Activated CD8-positive, alpha-beta memory T cell treated with anti-CD3 and anti-CD28 coated beads, Interleukin-2, amount 50 U/mL, for 1 hour (primary cell): ENCODE data around the gene RRP36.

Source experiments
- DNase-seq: peaks from one replicate; pipeline ENCODE4 v3.0.0-alpha.2; 2020; ENCODE audit errors: extremely low read depth

RRP36 gene

DNA sequence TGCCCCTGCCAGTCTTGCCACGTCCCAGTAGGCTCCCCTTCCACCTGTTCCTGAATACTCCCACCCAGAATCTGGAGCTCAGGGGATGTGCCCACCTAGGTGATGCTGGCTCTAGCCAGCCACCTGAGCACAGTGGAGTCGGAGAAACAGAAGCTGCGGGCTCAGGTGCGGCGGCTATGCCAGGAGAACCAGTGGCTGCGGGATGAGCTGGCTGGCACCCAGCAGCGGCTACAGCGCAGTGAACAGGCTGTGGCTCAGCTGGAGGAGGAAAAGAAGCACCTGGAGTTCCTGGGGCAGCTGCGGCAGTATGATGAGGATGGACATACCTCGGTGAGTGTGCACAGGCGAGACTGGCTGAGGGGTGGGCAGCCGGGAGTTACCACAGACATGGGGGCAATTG, 41.4 kb downstream of the RRP36 start:
- no peak for DNase-seq

DNA sequence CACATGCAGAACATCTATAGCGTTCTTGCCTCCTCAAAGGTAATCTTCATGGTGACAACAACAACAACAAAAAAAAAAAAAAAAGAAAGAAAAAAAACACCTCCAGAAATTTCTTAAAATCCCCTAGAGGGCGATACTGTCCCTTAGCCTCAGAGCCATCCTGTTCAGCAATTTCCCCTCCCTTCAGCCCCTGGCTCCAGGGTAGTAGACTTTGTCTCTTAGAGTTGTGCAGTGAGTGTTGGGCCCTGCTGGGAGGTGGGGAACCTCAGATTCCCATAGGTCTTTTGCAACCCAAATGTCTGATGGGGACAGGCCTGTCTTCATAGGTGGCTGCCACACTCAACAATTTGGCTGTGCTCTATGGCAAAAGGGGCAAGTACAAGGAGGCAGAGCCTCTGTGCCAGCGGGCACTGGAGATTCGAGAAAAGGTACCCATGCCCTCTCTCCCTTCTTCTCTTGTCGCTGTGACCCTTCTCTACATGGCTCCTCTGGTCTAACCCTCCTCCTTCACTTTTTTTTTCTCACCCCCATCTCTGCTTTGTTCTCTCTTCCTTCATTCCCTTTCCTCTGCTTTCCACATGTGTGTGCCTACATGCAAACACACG, 48.7 kb downstream of the RRP36 start:
- no peak for DNase-seq

DNA sequence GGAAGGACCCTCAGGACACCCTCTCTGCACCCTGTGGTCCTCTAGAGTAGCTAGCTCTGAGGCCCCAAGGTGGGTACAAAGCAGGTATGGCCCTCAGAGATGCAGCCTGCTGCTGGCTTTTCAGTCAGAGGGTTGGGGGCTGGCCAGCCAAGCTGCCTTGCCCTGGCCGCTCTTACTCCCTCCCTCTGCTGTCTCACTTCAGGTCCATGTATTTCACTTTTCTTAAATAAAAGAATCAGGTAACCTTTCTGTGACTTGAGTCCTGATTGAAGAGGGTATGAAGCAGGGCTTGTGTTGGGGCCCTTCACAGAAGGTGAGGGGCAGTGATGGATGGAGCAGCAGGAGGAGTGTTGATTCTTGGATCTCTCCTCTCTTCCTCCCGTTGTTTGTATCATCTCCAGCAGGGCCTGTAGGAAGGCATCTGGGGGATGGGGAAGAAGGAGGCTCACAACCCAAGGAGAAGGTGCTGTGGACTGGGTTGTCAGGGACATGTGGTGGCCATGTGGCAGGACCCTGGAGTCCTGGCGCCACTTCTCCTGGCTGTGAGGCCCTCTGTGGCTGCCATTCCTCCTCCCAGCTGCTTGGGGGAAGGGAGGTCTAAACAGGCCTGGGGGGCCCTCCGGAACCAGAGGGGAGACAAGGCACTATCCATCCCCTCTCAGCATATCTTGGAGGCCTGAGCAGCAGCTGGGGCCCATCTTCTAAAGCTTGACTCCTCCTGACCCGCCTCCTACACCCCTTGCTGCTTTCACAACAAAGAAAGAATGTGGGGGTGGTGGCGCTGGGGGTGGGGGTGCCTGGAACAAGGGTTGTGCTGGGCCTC, 53.6 kb downstream of the RRP36 start:
- no peak for DNase-seq

DNA sequence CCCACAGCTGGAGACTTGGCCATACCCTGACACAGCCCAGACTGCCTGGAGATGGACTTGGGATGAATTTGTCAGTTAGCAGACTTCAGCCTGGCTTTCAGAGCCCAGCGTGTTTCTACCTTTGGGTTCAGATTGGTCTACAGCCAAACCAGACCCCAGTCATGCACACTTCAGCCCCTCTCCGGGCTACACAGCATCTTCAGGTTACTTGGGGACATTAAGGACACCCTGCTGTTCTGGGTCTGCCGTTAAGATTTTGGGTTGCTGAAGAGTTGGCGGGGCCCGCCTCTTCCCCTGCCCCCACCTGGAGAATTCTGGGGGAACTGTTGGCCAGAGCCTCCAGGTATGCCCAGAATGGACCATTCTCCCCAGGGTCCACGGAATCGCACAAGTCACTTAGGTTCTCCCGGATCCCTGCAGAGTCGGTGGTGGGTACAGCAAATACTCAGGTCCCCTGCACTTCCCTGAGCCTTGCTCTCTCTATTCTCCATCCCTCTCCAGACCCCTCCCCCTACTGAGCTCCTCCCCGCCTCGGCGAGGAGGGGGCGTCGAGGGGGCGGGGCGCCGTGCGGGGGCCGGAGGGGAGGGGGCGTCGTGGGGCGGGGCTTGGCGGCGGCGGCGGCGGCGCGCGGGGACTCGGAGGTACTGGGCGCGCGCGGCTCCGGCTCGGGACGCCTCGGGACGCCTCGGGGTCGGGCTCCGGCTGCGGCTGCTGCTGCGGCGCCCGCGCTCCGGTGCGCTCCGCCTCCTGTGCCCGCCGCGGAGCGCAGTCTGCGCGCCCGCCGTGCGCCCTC, 54.4 kb downstream of the RRP36 start, which contains the start of gene PTK7:
TSS of gene PTK7 (plus strand) at position 645 of the 794 bp plus-strand sequence. CDS start 175 bp downstream, outside the sequence.
- no peak for DNase-seq

DNA sequence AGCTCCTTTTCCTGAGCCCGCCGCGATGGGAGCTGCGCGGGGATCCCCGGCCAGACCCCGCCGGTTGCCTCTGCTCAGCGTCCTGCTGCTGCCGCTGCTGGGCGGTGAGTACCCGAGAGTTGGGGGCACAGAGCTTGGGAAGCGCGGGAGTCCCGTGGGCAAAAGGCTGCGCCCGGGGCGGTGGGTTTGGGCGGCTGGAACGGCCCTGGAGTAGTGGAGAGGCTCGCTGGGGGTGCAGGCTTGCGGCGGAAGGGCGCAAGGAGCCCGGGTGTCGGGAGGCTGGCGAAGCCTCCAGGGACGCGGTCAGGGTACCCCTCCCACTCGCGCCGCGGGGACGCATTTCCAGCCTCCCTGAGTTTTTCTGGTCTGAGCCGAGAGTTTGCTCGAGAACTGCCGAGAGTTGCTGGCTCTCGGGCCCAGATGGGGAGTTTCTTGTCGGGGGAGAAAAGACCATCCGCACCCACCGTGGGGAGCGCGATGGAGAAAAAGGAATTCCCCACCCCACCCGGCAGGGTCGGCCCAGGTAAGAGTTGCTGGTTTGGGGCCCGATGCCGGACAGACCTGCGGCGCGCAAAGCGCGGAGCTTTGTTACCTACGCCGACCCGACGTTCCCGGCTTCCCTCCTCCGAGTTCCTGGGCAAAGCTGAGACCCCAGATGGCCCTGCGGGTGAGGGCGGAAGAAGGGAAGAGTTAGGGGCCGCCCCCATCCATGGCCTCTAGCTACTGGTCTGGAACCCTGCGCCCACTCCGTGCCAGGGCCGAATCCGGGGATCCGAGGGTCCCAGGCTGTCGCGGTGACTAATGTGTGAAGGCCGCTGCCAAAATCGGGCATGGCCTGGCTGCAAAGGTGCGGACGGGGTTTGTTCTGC, 55.3 kb downstream of the RRP36 start:
- no peak for DNase-seq

DNA sequence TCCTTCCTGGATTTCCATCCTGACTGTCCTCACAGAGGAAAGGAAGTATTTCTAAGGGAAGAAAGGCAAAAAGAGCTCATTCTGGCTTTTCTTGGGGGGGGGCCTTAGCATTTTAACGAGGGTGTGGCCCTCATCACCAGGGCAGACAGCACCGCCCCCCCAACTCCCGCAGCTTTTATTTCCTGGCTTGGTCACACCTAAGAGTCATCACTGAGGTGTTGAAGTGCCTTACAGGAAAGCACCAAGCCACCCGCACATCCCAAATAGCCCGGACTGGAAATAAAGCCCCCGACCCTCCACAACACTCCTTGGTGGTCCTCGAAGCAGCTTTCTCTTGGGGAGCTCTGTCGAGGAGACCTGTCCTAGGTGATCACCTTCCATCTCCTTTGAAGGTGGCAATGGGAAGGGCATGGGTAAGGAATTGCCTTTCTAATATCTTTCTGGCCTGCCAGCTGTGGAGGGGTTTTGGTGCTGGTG, 55.9 kb downstream of the RRP36 start:
- DNase-seq = no peak

DNA sequence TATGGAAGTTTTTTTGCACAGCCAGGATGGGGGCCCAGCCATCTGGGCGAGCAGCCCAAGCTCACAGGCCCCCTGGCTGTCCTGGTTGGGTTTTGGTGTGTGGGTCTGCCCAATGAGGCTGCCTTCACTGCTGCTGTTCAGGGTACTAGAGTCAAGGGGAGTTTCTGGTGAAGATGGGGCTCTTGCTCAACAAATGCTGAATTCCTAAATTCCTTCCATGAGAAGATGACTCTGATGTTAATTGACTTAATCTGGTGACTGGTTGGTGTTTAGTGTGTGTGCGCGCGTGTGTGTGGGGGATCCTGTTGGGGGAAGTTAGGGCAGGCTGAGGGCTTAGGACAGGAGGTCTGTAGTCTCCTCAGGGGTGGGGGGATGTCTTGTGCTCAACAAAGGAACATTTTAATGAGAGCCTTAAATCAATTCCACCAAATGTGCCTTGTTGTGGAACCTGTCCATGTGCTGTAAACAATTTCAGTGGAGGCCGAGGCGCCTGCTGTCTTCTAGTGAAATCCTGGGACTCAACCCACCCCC, 56.6 kb downstream of the RRP36 start:
- no peak for DNase-seq

DNA sequence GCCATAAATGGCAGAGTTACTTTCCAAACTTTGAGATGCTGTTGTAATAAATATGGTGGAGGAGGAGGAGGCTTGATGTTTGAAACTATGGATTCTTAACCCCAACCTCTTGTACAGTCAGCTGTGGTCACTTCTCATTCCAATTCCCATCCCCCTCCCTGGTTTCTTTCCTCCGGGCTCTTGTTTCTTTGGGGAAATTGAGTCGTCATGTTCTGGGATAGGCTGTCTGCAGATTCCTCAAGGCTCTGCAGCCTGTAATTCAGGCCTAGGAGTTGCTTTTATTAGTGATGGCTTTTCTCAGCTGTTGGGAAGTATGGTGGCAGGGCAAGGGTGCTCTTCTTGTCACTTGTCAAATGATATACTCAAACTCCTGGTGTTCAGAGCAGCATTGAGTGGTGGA, 57.3 kb downstream of the RRP36 start:
- no peak for DNase-seq
